Naive thymus-derived CD8-positive, alpha-beta T cell (primary cell): ENCODE measurements around the gene TSPAN14. TPM values are rescaled to one million over a fixed set of nuclear protein-coding genes. Genes with fewer than 3 reads are reported as not detected.

Experiments
- ATAC-seq, 2 donors: fragments of 150-1000 bp; cut with Tn5 transposase in 1 of 2; sonication (Bioruptor Pico), chemical (Tn5 transposase) in 1 of 2; 1 replicate in 1 of 2; 2 replicates in 1 of 2; pipeline ENCODE4 v1.10.0; 2021; ENCODE audit warnings: mild to moderate bottlenecking in 2 of 2, moderate library complexity in 2 of 2
- POLR2A ChIA-PET: fragments of 350-600 bp; sonication (Branson Sonifier 250); formaldehyde crosslinking; loops from one replicate; lab custom pipeline; 2021; ENCODE audit warnings: antibody characterized with exemption; lab: Charles Lee
- DNase-seq, 10 donors: peaks; one replicate each; pipeline versions ENCODE4 v3.0.0 to v3.0.0-alpha.2; 2020 to 2022
- H3K27ac Mint-ChIP-seq, 10 donors: one replicate each; pipeline ENCODE4 v1.8.0; 2020 to 2022; ENCODE audit warnings: mild to moderate bottlenecking in 10 of 10, mixed read lengths in 10 of 10, moderate library complexity in 4 of 10, inconsistent platforms in 1 of 10
- H3K27me3 Mint-ChIP-seq, 5 donors: one replicate each; pipeline ENCODE4 v1.8.0; 2021 to 2022; ENCODE audit warnings: mixed read lengths in 5 of 5
- H3K36me3 Mint-ChIP-seq, 3 donors: one replicate each; pipeline ENCODE4 v1.8.0; 2020 to 2022; ENCODE audit warnings: mixed read lengths in 3 of 3, mild to moderate bottlenecking in 2 of 3, inconsistent platforms in 1 of 3
- H3K4me1 Mint-ChIP-seq, 4 donors: one replicate each; pipeline ENCODE4 v1.8.0; 2021 to 2022; ENCODE audit warnings: mixed read lengths in 4 of 4
- H3K4me3 Mint-ChIP-seq, 10 donors: one replicate each; pipeline ENCODE4 v1.8.0; 2020 to 2022; ENCODE audit warnings: mild to moderate bottlenecking in 10 of 10, mixed read lengths in 10 of 10, moderate library complexity in 6 of 10, inconsistent platforms in 1 of 10
- H3K9me3 Mint-ChIP-seq, 9 donors: one replicate each; pipeline ENCODE4 v1.8.0; 2020 to 2022; ENCODE audit warnings: mixed read lengths in 9 of 9, mild to moderate bottlenecking in 3 of 9, inconsistent platforms in 1 of 9, moderate library complexity in 1 of 9
- polyA plus RNA-seq, 3 donors: library from polyadenylated mRNA; unstranded; fragments of 300-500 nt; fragmentation: Illumina TruSeq; gene quantifications; one replicate each; pipeline ENCODE4 v1.2.3, GENCODE V29; 2021
- total RNA-seq, 8 experiments: library from RNA in 2 of 8; stranded (reverse) in 2 of 8; gene quantifications; one replicate each; pipeline ENCODE4 v1.2.3 and lab custom pipeline; 2021 to 2026

TSPAN14 gene
- total and polyA plus RNA-seq, 5 experiments from 2014 or later = 152 to 293 (median 163) TPM

DNA sequence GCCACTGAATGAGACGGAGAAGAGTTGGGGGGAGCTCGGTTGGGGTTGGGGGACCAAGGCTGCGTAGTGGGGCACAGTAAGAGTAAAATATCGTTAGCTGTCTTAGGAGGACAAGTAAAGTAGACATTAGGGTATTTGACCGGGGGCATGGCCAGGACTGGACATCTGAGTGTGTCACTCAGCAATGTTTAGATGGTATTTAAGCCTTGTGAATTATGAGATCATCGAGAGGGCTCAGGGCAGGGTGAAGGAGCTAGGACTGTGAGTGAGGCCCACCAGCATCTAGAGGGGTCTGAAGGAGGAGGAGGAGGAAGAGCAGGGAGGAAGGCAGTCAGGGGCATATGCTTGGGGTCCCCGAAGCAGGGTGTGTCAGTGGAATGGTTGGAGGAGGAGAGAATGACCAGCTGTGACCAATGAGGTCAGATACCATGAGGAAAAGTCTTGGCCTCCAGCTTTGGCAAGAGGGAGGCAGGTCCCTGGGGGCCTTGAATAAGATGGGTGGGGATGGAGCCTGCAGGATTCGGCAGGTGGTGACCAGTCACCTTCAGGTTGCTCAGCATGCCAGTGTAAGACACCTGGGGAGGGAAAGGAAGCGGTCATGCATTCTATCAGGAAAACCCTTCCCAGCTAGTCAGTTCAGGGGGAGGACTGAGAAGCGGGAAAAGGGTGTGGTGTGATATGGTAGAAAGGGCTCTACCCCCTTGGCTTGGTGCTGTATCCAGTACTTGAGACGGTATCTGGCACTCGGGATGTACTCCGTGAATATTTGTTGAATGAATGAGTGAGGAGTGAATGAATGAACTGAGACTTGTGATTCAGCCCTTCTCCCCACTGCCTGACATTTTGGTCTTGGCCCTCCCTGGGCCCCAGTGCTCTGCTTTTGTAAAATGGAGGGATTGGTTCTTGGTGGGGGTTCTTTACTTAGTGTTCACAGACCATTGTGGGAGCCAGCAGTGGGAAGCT lies 48.8 kb downstream of the TSPAN14 start:
- peaks cover 63 to 89% (median 85%) of the 10 kb centered on the region in 4 donors for H3K4me1 Mint-ChIP-seq
- POLR2A ChIA-PET = interaction anchor here (0.8 to 20.6 kb wide), 4 partner anchors 9 to 43 kb away, joined by 3 to 914 read pairs (median 106); partner anchors contain the start of gene TSPAN14
- H3K4me3 Mint-ChIP-seq = peak overlapping the region; percentile 29 to 83 (median 64)
- H3K9me3 Mint-ChIP-seq = no peaks in the 10 kb centered on the region
- peaks cover 0 to 41% (median 8%) of the 10 kb centered on the region in 3 donors for H3K36me3 Mint-ChIP-seq
- ATAC-seq (no peak), DNase-seq (peak in 1 of 10 donors; percentile 41)
- peak overlapping the region; percentile 87 to 98 (median 95) for H3K27ac Mint-ChIP-seq
- H3K27me3 Mint-ChIP-seq = no peaks in the 10 kb centered on the region

DNA sequence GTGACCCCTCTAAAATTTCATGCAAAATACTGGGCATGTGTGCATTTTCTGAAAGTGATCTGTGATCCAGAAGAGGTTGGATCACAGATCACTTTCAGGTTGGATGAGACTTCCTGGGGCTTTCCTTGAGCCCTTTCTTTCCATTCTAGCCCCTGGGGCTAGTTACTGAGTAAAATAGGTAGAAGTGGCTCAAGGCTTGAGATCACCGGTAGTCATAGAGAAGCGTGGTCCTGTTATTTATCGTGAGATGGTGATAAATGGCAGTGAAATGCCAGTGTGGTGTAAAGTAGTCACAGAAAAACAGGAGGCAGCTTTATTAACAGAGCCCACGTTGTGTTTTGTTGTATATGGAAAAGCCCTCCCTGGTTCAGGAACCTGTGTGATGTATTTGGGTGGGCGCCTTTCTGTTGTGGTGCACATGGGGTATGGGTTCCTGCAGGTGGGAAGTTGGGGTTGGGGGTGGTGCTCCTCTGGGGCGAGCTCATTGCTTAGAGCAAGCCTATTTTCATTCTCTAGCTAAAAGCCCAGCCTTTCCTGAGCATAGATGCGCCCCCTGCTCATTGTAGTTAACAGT lies 49.6 kb downstream of the TSPAN14 start:
- no peaks in the 10 kb centered on the region for H3K9me3 Mint-ChIP-seq
- peaks cover 0 to 48% (median 8%) of the 10 kb centered on the region in 3 donors for H3K36me3 Mint-ChIP-seq
- H3K4me1 Mint-ChIP-seq = peaks cover 56 to 85% (median 78%) of the 10 kb centered on the region in 4 donors
- POLR2A ChIA-PET = interaction anchor here (11.3 to 20.6 kb wide), 2 partner anchors 16 to 43 kb away, joined by 205 to 914 read pairs; partner anchors contain the start of gene TSPAN14
- DNase-seq (peak in 1 of 10 donors; percentile 40), ATAC-seq (no peak)
- H3K27ac Mint-ChIP-seq = peak overlapping the region; percentile 87 to 98 (median 95)
- no peaks in the 10 kb centered on the region for H3K27me3 Mint-ChIP-seq
- peak overlapping the region; percentile 16 to 83 (median 65) for H3K4me3 Mint-ChIP-seq

DNA sequence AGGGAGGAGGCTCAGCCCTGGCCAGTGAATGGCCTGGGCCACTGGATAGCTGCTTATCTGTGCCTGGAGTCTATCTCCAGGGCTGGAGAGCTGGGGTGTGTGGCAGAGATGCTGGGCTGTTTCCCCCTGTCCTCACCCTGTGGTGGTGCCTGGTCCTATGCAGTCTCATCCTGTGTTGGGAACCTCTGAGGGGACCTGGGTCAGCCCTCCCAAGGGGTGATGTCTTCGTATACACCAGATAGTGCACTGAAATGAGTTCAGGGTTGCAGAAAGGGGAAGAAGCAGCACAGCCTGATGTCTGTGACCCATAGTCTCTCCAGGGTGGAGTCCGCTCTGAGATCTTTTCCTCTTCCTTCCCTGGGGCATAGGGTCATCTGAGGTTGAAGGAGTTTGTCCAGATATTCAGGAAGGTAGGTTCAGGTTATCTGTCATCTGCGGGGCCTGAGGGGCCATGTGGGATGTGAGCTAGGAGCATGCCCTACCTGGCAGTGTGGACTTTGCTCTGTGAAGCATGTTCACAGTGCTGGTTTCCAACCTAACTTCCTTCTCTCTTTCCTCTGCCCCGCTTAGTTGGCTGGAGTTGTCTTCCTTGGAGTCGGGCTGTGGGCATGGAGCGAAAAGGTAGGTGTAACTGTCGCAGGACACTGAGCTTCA lies 50.2 kb downstream of the TSPAN14 start:
- ATAC-seq (no peak), DNase-seq (peak in 1 of 10 donors; percentile 49)
- Mint-ChIP-seq H3K27ac (peak overlapping the region; percentile 87 to 98 (median 95)), H3K9me3 (no peaks in the 10 kb centered on the region), H3K4me1 (peaks cover 51 to 83% (median 73%) of the 10 kb centered on the region in 4 donors), H3K36me3 (peaks cover 0 to 54% (median 8%) of the 10 kb centered on the region in 3 donors), H3K27me3 (no peaks in the 10 kb centered on the region), H3K4me3 (peak overlapping the region in 9 of 10 donors; percentile 57 to 83 (median 64))
- POLR2A ChIA-PET = interaction anchor here (1.4 to 20.6 kb wide), 6 partner anchors 11 to 121 kb away, joined by 4 to 914 read pairs (median 12); partner anchors contain the start of genes PRXL2A and TSPAN14

DNA sequence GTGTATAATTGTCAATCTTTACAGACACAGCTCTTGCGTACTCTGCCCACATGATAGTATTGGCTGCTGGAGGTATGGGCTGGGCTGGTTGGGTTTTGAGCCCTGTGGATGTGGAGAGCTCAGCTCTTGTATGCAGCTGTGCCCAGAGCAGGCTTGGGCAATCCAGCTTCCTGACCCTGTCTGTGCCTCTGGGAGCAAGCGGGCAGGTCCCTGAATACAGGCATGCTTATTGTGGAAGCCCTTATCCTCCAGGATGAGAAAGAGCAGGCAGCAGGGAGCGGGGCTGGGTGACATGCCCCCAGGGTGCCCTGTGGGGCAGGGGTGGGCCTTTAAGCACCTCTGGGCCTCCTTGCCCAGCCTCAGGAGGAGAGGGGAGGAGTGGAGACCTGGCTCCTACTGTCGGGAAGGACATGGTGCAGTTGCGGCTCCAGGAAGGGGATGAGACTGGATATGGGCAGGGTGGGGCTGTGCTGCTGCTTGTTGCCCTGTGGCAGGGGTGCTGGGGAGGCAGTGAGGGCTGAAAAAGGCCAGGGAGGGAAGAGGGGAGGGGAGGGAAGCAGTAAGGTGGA lies 50.9 kb downstream of the TSPAN14 start:
- Mint-ChIP-seq H3K36me3 (peaks cover 0 to 58% (median 11%) of the 10 kb centered on the region in 3 donors), H3K4me3 (peak overlapping the region; percentile 33 to 83 (median 64)), H3K27me3 (no peaks in the 10 kb centered on the region), H3K9me3 (no peaks in the 10 kb centered on the region), H3K4me1 (peaks cover 47 to 81% (median 71%) of the 10 kb centered on the region in 4 donors), H3K27ac (peak overlapping the region; percentile 87 to 98 (median 95))
- DNase-seq = peak in 1 of 10 donors; percentile 61
- ATAC-seq = peak; percentile 33 to 58
- POLR2A ChIA-PET = interaction anchor here (1.2 to 20.6 kb wide), 12 partner anchors 10 to 127 kb away, joined by 3 to 914 read pairs (median 6); partner anchors contain the start of genes PRXL2A and TSPAN14

DNA sequence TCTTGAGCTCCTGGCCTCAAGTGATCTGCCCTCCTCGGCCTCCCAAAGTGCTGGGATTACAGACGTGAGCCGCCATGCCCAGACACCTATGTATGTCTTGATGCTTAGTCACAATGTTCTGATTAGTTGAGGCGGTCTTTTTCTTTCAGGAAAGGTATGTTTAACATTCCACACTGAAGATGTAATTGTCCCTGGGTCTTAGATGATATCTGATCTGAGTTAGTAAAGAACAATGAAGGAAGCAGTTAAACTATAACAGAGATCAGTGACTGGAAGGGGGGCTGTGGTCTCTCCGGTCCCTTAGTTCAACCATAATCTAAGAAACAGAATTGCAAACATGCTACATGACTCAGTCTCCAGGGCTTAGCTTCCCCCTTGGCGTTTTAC lies 52.1 kb downstream of the TSPAN14 start:
- Mint-ChIP-seq H3K9me3 (no peaks in the 10 kb centered on the region), H3K4me3 (no peak overlapping the region), H3K36me3 (peaks cover 0 to 68% (median 12%) of the 10 kb centered on the region in 3 donors), H3K27ac (peak overlapping the region in 9 of 10 donors; percentile 13 to 98 (median 87)), H3K4me1 (peaks cover 47 to 83% (median 69%) of the 10 kb centered on the region in 4 donors), H3K27me3 (no peaks in the 10 kb centered on the region)
- DNase-seq = peak in 1 of 10 donors; percentile 13
- no peak for ATAC-seq
- POLR2A ChIA-PET = interaction anchor here (0.5 to 20.6 kb wide), 13 partner anchors 9 to 128 kb away, joined by 3 to 914 read pairs (median 5); partner anchors contain the start of genes PRXL2A and TSPAN14

DNA sequence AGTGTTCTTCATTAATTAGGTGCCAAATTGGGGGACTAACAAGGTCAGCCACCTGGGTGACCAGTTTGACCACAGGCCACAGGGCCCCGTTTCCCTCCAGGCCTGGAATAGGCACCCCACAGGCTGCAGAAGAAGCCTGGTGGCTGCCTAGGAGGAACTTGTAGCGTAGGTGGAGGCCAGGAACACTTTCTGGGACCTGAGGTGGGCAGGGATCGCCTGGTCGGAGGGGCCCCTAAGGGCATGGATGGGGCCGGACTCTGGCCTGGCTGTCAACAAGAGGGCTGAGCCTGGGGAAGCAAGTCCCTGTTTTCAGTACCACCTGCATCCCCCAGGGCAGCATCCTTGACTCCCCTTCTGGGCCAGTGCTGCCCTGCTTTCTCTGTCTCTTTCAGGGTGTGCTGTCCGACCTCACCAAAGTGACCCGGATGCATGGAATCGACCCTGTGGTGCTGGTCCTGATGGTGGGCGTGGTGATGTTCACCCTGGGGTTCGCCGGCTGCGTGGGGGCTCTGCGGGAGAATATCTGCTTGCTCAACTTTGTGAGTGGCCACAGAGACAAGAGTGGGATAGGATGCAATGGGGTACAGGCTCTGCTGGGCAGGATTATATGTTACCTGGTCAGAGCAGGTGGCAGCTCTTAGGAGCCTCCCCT lies 52.9 kb downstream of the TSPAN14 start:
- Mint-ChIP-seq H3K27me3 (no peaks in the 10 kb centered on the region), H3K4me3 (no peak overlapping the region), H3K4me1 (peaks cover 48 to 83% (median 69%) of the 10 kb centered on the region in 4 donors), H3K9me3 (no peaks in the 10 kb centered on the region), H3K36me3 (peaks cover 0 to 64% (median 8%) of the 10 kb centered on the region in 3 donors), H3K27ac (peak overlapping the region in 8 of 10 donors; percentile 13 to 95 (median 48))
- DNase-seq = peak in 1 of 10 donors; percentile 23
- ATAC-seq = no peak
- POLR2A ChIA-PET = interaction anchor here (1.3 to 20.6 kb wide), 2 partner anchors 47 to 68 kb away, joined by 3 to 914 read pairs; partner anchors contain the start of gene TSPAN14

DNA sequence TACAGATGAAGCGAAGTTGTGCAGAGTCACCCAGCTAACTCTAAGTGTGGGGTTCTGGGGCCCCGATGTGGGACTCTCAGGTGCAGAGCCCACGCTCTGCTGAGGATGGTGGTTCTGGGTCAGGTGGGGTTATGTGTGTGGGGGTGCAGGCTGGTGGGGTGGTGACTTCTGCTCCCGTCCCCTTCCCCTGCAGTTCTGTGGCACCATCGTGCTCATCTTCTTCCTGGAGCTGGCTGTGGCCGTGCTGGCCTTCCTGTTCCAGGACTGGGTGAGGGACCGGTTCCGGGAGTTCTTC lies 54.9 kb downstream of the TSPAN14 start:
- Mint-ChIP-seq H3K9me3 (no peaks in the 10 kb centered on the region), H3K27ac (peak overlapping the region in 4 of 10 donors; percentile 36 to 99 (median 58)), H3K4me3 (no peak overlapping the region), H3K27me3 (no peaks in the 10 kb centered on the region), H3K36me3 (peaks cover 0 to 78% (median 10%) of the 10 kb centered on the region in 3 donors), H3K4me1 (peaks cover 32 to 70% (median 50%) of the 10 kb centered on the region in 4 donors)
- DNase-seq (peak in 1 of 10 donors; percentile 38), ATAC-seq (no peak)
- POLR2A ChIA-PET = interaction anchor here (0.5 to 20.6 kb wide), 6 partner anchors 8 to 49 kb away, joined by 3 to 914 read pairs (median 4); partner anchors contain the start of gene TSPAN14

DNA sequence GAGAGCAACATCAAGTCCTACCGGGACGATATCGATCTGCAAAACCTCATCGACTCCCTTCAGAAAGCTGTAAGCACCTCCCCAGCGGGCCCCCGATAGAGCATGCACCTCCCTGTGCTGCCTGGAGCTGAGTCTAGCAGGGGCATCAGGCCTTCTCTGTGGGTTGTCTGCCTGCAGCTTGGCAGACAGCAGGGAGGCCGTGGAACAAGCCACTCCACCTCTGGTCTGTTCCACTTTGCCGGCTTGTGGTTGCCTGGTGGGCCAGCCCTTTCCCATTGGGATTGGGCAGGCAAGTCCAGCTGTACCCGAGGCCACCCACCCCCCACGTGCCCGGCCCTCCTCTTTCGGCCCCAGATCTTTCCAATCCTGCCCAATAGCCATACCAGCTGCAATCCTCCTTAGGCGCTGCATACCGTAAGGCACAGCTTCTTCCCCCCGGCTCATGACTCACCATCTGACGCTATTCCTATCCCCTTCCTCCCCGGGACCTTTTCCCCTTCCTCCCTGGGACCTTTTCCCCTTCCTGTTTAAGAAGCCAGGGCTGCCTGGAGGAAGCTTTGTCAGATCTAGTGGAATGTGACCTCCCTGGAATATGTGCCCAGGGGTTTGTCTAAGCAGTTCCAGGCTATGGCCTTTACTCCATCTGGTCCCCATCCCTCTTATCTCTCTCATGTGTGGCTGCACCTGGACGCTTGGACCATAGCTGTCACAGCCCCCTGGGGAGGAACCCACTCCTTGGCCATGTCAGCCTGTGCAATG lies 55.5 kb downstream of the TSPAN14 start:
- H3K36me3 Mint-ChIP-seq = peaks cover 0 to 84% (median 11%) of the 10 kb centered on the region in 3 donors
- POLR2A ChIA-PET = interaction anchor here (0.5 to 20.6 kb wide), 7 partner anchors 9 to 49 kb away, joined by 3 to 914 read pairs (median 4); partner anchors contain the start of gene TSPAN14

DNA sequence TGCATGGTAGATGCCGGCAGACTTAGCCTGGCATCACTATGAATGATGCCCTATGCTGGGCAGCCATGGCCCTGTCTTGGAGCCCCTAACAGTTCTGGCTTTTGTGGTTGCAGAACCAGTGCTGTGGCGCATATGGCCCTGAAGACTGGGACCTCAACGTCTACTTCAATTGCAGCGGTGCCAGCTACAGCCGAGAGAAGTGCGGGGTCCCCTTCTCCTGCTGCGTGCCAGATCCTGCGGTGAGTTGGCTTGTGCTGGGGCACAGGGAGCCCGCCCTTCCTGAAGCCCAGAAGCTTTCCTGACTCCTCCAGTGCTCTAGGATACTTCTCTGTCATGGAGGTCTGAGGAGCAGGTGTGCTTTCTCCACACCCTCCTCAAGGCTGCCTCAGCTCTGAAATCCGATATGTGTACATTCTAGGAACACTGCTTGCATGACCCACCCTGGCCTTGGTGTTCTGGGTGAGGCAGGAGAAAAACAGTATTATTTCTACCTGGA lies 58.0 kb downstream of the TSPAN14 start:
- no peaks in the 10 kb centered on the region for H3K9me3 Mint-ChIP-seq
- peaks cover 0 to 93% (median 11%) of the 10 kb centered on the region in 3 donors for H3K36me3 Mint-ChIP-seq
- H3K4me3 Mint-ChIP-seq = peak overlapping the region in 6 of 10 donors; percentile 42 to 74 (median 62)
- peak in 1 of 10 donors; percentile 15 for DNase-seq
- H3K27me3 Mint-ChIP-seq = no peaks in the 10 kb centered on the region
- no peak for ATAC-seq
- POLR2A ChIA-PET = interaction anchor here (0.6 to 20.6 kb wide), 7 partner anchors 10 to 134 kb away, joined by 3 to 914 read pairs (median 4); partner anchors contain the start of gene TSPAN14
- H3K4me1 Mint-ChIP-seq = peaks cover 24 to 52% (median 36%) of the 10 kb centered on the region in 4 donors
- H3K27ac Mint-ChIP-seq = peak overlapping the region; percentile 74 to 99 (median 90)

More for the DNA sequence above, 55.5 kb downstream of the TSPAN14 start:
- H3K9me3 Mint-ChIP-seq = no peaks in the 10 kb centered on the region
- H3K27me3 Mint-ChIP-seq = no peaks in the 10 kb centered on the region
- DNase-seq (peak in 1 of 10 donors; percentile 52), ATAC-seq (no peak)
- H3K4me3 Mint-ChIP-seq = peak overlapping the region in 2 of 10 donors; percentile 19 to 28
- peaks cover 27 to 67% (median 47%) of the 10 kb centered on the region in 4 donors for H3K4me1 Mint-ChIP-seq
- peak overlapping the region in 9 of 10 donors; percentile 39 to 99 (median 80) for H3K27ac Mint-ChIP-seq

DNA sequence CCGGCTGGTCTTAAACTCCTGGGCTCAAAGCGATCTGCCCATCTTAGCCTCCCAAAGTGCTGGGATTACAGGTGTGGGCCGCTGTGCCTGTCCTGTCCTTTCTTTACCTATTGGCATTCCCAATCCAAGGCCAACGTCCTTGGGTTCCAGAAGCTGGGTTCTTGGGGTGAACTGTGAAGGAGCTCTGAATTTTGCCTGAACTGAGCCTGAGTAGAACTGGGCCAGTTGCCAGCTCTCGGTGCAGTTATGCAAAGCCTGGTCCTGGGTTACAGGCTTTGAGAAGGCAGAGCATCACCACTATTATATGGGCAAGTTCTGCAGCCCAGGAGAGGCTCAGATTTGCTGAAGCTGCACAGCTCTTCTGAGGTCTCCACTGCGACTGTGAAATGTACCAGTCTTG lies 59.0 kb downstream of the TSPAN14 start:
- H3K27me3 Mint-ChIP-seq = no peaks in the 10 kb centered on the region
- no peak overlapping the region for H3K4me3 Mint-ChIP-seq
- H3K36me3 Mint-ChIP-seq = peaks cover 0 to 93% (median 11%) of the 10 kb centered on the region in 3 donors
- H3K9me3 Mint-ChIP-seq = no peaks in the 10 kb centered on the region
- POLR2A ChIA-PET = interaction anchor here (20.6 kb wide), 1 partner anchor 53 kb away, joined by 914 read pairs; the partner anchor contains the start of gene TSPAN14
- H3K27ac Mint-ChIP-seq = peak overlapping the region in 6 of 10 donors; percentile 27 to 99 (median 65)
- peak in 1 of 10 donors; percentile 46 for DNase-seq
- peaks cover 23 to 52% (median 43%) of the 10 kb centered on the region in 4 donors for H3K4me1 Mint-ChIP-seq
- no peak for ATAC-seq
